SK-N-SH treated with all-trans-retinoic acid at 6 μM for 48 hours (cell line): ENCODE measurements around the gene CYP20A1.
"Not testable (repeated sequence)": the region's sequence is repeated elsewhere in the genome, so short reads cannot be mapped to it uniquely, and the experiment has no call there.

ENCODE experiments used
- ATAC-seq: fragments of 200-7000 bp; cut with Tn5 transposase; 3 replicates; pipeline ENCODE4 v1.9.1; 2020; ENCODE audit warnings: mild to moderate bottlenecking, moderate library complexity
- ARNTL ChIP-seq: fragments of 450-650 bp; formaldehyde crosslinking; IDR thresholded peaks from 2 replicates; pipeline ENCODE4 v1.5.0; 2020; ENCODE audit warnings: low read depth, mild to moderate bottlenecking, moderate library complexity, borderline replicate concordance
- BACH2 ChIP-seq: fragments of 250-450 bp; sonication (Bioruptor Pico); IDR thresholded peaks from 2 replicates; pipeline ENCODE4 v1.9.0; 2021; ENCODE audit warnings: mild to moderate bottlenecking, borderline replicate concordance
- CSRNP3 ChIP-seq: fragments of 250-450 bp; sonication (Bioruptor Pico); IDR thresholded peaks from 2 replicates; pipeline ENCODE4 v1.5.1; 2021; ENCODE audit warnings: mild to moderate bottlenecking, moderate library complexity
- GLIS3 ChIP-seq: fragments of 250-450 bp; sonication (Bioruptor Pico); IDR thresholded peaks from 2 replicates; pipeline ENCODE4 v1.5.0; 2020; ENCODE audit warnings: mild to moderate bottlenecking, moderate library complexity
- SNAI2 ChIP-seq: fragments of 250-450 bp; sonication (Bioruptor Pico); IDR thresholded peaks from 2 replicates; pipeline ENCODE4 v1.5.0; 2020; ENCODE audit warnings: mild to moderate bottlenecking, moderate library complexity
- TCF4 ChIP-seq: fragments of 250-450 bp; sonication (Bioruptor Pico); IDR thresholded peaks from 2 replicates; pipeline ENCODE4 v1.8.0; 2021; ENCODE audit warnings: mild to moderate bottlenecking, moderate library complexity, borderline replicate concordance
- TOX ChIP-seq: fragments of 250-450 bp; sonication (Bioruptor Pico); IDR thresholded peaks from 2 replicates; pipeline ENCODE4 v1.8.0; 2021; ENCODE audit warnings: mild to moderate bottlenecking, moderate library complexity, borderline replicate concordance
- TSHZ2 ChIP-seq: fragments of 250-450 bp; sonication (Bioruptor Pico); IDR thresholded peaks from 2 replicates; pipeline ENCODE4 v1.5.0; 2020; ENCODE audit warnings: mild to moderate bottlenecking, moderate library complexity
- ZC3H10 ChIP-seq: fragments of 250-450 bp; sonication (Bioruptor Pico); IDR thresholded peaks from 2 replicates; pipeline ENCODE4 v1.5.1; 2021; ENCODE audit warnings: mild to moderate bottlenecking, moderate library complexity
- ZFP3 ChIP-seq: fragments of 250-450 bp; sonication (Bioruptor Pico); IDR thresholded peaks from 2 replicates; pipeline ENCODE4 v1.5.0; 2020; ENCODE audit warnings: mild to moderate bottlenecking, moderate library complexity
- ZNF70 ChIP-seq: fragments of 450-650 bp; formaldehyde crosslinking; IDR thresholded peaks from 2 replicates; pipeline ENCODE4 v1.5.0; 2020; ENCODE audit warnings: mild to moderate bottlenecking, moderate library complexity
- ZNF8 ChIP-seq: fragments of 450-650 bp; formaldehyde crosslinking; IDR thresholded peaks from 2 replicates; pipeline ENCODE4 v1.5.0; 2020; ENCODE audit warnings: mild to moderate bottlenecking, moderate library complexity
- TF ChIP-seq, protein P1 (sequence below): fragments of 250-450 bp; sonication (Bioruptor Pico); IDR thresholded peaks from 2 replicates; pipeline ENCODE4 v1.8.0; 2020; ENCODE audit warnings: mild to moderate bottlenecking, moderate library complexity, borderline replicate concordance
- TF ChIP-seq, protein P2 (sequence below): fragments of 250-450 bp; sonication (Bioruptor Pico); IDR thresholded peaks from 2 replicates; pipeline ENCODE4 v1.5.1; 2020; ENCODE audit warnings: low read depth, mild to moderate bottlenecking, moderate library complexity
- TF ChIP-seq, protein P3 (sequence below): fragments of 250-450 bp; sonication (Bioruptor Pico); IDR thresholded peaks from 2 replicates; pipeline ENCODE4 v1.8.0; 2021; ENCODE audit warnings: low read depth, mild to moderate bottlenecking, moderate library complexity, borderline replicate concordance

CYP20A1 gene

GRCh38 chr2:203238704-203239526 is at the start of gene CYP20A1:
Gene CYP20A1, plus strand, starts transcription at chr2:203239018. Its CDS starts 45 bp downstream, at chr2:203239063.
- TF ChIP-seq TSHZ2 (CRISPR knock-in tag) (0 out of 2 replicates have a peak, but pooled peaks have one; percentile 18), ARNTL (CRISPR knock-in tag) (no peak), TOX (CRISPR knock-in tag) (no peak), ZFP3 (0 out of 2 replicates have a peak, but pooled peaks have one; percentile 42), GLIS3 (CRISPR knock-in tag) (peak; percentile 3; the same call in 1 of the 2 replicates)
- TF ChIP-seq, protein P1, sequence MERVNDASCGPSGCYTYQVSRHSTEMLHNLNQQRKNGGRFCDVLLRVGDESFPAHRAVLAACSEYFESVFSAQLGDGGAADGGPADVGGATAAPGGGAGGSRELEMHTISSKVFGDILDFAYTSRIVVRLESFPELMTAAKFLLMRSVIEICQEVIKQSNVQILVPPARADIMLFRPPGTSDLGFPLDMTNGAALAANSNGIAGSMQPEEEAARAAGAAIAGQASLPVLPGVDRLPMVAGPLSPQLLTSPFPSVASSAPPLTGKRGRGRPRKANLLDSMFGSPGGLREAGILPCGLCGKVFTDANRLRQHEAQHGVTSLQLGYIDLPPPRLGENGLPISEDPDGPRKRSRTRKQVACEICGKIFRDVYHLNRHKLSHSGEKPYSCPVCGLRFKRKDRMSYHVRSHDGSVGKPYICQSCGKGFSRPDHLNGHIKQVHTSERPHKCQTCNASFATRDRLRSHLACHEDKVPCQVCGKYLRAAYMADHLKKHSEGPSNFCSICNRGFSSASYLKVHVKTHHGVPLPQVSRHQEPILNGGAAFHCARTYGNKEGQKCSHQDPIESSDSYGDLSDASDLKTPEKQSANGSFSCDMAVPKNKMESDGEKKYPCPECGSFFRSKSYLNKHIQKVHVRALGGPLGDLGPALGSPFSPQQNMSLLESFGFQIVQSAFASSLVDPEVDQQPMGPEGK (CRISPR knock-in tag): peak; percentile 70
- ATAC-seq: peak; percentile 94

DNA sequence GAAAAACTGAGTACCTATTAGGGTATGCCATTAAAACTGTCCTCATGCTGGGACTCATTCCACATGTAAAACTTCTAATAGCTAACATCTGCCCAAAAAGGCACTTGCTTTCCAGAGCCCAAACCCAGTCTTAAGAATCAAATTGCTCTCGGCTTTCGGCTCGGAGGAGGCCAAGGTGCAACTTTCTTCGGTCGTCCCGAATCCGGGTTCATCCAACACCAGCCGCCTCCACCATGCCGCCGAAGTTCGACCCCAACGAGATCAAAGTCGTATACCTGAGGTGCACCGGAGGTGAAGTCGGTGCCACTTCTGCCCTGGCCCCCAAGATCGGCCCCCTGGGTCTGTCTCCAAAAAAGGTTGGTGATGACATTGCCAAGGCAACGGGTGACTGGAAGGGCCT is 48.3 kb upstream of the CYP20A1 start:
- ATAC-seq: not testable (repeated sequence)

GRCh38 chr2:203191026-203191425 is 47.8 kb upstream of the CYP20A1 start:
- ATAC-seq: not testable (repeated sequence)

DNA sequence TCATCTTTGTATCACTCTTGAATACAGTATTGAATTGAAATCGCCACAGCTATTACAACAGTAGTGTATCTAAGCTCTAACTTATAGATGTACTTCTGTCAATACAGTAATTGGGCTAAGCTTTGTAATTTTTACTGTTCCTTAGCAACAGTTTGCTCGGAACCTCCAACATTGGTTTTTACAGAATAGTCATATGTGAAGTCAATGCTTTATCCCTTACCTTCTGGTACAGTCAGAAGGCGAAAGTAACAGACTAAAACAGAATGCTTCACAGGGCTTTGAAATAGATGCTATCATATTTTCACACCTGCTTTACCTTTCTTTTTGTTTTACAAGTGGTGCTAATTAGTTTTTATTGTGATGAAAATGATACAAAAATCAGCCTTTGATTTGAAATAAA is 46.9 kb upstream of the CYP20A1 start:
- no peak for TF ChIP-seq ZNF8
- TF ChIP-seq, protein P1 (CRISPR knock-in tag): no peak
- no peak for TF ChIP-seq ZFP3
- TF ChIP-seq ZC3H10 (CRISPR knock-in tag): no peak
- no peak for TF ChIP-seq ZNF70 (CRISPR knock-in tag)
- ATAC-seq: no peak

DNA sequence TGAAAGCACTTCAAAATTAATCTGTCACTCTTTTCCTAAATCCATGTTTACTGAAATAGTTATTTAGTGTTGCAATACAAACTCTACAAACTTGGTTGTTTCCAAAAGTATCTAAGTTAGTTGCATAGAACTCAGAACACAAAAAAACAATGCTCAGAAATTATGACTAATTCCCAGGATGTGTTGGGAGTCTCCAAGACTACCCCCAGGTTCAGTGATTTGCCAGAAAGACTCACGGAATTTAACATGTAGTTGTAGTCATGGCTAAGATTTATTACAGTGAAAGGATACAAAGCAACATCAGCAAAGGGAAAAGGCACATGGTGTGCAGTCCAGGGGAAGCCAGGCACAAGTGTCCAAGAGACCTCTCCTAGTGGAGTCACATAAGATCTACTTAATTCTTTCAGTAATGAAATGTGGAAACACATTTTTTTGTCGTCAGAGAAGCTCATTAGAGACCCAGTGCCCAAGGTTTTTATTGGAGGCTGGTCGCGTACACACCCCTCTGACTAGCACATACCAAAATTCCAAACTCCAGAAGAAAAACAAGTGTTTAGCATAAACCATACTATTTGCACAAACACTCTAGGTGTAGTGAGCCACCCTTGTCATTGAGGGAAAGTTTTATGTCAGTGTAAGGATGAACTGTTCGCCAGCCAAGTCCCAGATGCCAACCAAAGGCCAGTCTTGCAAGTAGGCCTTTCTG is 43.3 kb upstream of the CYP20A1 start:
- ATAC-seq: no peak
- TF ChIP-seq CSRNP3: no peak
- no peak for TF ChIP-seq TCF4 (CRISPR knock-in tag)
- no peak for TF ChIP-seq BACH2 (CRISPR knock-in tag)
- TF ChIP-seq, protein P2, sequence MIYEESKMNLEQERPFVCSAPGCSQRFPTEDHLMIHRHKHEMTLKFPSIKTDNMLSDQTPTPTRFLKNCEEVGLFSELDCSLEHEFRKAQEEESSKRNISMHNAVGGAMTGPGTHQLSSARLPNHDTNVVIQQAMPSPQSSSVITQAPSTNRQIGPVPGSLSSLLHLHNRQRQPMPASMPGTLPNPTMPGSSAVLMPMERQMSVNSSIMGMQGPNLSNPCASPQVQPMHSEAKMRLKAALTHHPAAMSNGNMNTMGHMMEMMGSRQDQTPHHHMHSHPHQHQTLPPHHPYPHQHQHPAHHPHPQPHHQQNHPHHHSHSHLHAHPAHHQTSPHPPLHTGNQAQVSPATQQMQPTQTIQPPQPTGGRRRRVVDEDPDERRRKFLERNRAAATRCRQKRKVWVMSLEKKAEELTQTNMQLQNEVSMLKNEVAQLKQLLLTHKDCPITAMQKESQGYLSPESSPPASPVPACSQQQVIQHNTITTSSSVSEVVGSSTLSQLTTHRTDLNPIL: no peak
- TF ChIP-seq, protein P3, sequence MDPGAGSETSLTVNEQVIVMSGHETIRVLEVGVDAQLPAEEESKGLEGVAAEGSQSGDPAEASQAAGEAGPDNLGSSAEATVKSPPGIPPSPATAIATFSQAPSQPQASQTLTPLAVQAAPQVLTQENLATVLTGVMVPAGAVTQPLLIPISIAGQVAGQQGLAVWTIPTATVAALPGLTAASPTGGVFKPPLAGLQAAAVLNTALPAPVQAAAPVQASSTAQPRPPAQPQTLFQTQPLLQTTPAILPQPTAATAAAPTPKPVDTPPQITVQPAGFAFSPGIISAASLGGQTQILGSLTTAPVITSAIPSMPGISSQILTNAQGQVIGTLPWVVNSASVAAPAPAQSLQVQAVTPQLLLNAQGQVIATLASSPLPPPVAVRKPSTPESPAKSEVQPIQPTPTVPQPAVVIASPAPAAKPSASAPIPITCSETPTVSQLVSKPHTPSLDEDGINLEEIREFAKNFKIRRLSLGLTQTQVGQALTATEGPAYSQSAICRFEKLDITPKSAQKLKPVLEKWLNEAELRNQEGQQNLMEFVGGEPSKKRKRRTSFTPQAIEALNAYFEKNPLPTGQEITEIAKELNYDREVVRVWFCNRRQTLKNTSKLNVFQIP (CRISPR knock-in tag): no peak
- no peak for TF ChIP-seq ZNF8
- TF ChIP-seq TOX (CRISPR knock-in tag): no peak
- no peak for TF ChIP-seq SNAI2 (CRISPR knock-in tag)
